GM19372 (cell line): Measurements from ENCODE around the gene EMC7.
"Not testable (repeated sequence)": the region's sequence is repeated elsewhere in the genome, so short reads cannot be mapped to it uniquely, and the experiment has no call there.

Experiments
- ATAC-seq: cut with Tn5 transposase; IDR thresholded peaks from one replicate; pipeline ENCODE4 v1.9.1; 2021; ENCODE audit warnings: mild to moderate bottlenecking, low read depth, moderate library complexity; ENCODE audit not compliant: unreplicated experiment

The EMC7 gene

DNA sequence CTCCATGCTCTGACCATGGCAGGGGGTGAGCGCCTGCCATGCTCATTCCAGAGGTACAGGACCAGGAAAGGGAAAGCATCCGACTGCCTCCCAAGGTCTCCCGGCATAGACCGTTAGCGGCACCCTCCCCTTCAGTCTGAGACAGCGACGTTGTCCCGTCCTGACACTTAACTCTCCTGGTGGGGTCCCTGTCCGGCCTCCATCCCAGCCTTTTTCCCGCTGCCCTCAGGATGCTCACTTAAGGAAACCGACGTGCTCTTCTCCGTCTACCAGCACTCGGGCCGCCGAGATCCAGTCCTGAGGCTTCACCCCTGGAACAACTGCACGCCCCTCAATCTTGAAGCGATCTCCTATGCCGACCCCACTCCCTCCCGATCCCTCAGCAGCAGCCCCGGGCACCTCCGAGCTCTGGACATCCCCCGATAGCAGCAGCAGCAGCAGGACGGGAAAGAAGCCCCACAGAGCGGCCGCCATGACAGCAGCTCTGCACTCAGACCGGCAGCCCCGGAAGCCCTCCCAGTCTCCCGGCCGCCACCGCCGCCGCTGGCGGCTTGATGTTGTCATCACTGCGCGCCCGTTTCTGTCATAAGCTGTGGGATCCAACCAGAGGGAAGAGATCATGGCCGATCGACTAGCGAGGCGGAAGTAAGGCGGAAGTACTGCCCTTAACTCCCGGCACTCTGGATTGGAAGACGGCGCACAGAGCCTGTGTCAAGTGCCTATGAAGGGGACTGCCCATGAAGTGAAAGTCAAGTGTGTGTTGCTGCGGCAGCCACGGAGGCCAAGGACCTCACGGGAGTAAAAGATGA, at the start of gene EMC7, which contains the start of gene PGBD4:
TSS of gene EMC7 (minus strand) at position 497 of the 809 bp plus-strand sequence. CDS start at position 474, 23 bp downstream.
TSS of gene PGBD4 (plus strand) at position 718 of the 809 bp plus-strand sequence. CDS start 449 bp downstream, outside the sequence.
- ATAC-seq: peak; percentile 99

DNA sequence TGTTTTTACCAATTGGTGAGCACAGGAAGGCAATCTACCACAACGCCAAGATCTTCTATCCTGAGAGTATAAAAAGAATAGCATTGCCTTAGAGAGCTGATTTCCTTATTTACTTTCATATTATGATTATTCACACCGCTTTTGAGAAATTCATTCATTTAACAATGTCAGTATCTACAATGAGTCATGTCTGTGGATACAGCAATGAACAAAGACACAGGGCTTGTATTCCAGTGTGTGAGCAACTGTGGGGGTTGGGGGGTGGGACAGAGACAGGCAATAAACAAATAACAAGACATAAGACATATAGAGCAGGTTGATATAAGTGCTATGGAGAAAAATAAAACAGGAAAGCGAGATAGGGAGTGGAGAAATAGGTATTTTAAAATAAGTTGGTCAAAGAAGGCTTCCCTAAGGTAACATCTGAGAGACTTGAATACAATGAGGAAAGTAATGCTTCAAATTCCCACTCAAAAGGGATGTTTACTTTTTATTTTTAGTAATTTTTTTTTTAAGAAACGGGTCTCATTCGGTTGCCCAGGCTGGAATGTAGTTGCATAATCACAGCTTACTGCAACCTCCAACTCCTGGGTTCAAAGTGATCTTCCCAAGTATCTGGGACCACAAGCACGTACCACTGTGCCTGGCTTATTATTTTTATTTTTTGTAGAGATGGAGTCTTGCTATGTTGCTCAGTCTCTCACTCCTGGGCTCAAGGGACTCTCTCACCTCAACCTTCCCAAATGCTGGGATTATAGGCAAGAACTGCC, 45.9 kb upstream of the EMC7 start:
- no peak for ATAC-seq

DNA sequence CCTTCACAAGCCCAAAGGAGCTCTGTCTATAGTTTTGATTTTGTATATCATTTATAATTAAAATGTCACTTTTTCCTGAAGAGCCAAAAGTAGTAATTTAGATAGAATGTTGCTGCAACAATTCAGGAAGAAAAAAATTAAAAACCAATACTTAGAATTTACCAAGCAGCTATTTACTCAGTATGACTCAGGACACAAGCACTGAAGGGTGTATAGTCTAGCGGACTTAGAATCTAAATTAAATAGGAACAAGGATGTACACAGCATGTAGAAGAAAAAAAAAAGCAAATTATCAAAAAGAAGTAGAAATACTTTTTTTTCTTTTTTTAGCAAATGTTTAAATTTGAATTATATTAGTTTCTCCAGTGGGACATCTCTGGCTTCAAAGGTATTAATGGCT, 31.8 kb upstream of the EMC7 start:
- ATAC-seq: no peak

DNA sequence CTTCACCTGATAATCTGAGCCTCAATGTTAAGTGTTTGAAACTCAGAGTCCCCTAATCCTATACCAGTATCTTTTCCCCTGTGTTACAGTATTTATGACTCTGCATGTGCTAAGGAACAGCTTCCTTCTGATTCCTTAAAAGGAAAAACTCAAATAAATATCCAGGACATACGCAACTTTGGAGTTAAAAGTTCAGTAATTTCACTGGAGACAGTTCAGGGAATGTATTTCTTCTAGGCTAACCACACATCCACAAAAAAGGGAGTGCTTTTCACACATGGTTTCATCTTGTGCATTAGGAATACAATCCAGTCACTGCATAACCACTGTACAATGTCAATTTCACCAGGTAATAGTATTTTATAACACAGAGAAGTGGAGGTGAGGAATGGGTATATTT, 31.2 kb upstream of the EMC7 start:
- ATAC-seq: no peak

DNA sequence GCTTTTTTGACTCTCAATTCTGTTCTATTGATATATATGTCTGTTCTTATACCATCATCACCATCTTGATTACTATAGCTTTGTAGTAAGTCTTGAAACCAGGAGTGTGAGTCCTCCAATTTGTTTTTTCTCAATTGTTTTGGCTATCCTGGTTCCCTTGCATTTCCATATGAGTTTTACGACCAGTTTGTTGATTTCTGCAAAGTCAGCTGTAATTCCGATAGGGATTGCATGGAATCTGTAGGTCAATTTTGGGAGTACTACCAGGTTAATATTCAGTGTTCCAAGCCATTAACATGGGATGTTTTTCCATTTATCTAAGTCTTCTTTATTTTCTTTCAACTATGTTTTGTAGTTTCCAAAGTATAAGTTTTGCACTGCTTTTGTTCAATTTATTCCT, 27.2 kb upstream of the EMC7 start:
- ATAC-seq: no peak

DNA sequence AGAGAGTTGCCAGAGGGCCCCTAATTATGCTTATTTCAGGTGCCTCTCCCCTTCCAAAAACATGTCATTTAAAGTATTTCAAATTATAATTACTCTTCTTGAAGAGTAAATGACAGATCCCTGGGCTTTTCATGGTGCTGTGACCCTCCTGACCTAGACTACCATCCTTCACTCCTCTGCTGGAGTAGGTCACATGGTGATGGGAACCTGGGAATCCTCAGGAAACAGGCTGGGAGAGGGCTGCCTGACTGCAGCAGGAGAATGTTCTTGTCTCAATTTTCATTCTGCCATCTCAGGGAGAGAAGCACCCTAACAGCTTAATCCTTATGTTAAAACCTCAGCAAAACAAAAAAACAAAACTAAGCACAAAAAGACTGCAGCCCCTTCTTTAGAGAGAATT, 24.9 kb upstream of the EMC7 start:
- ATAC-seq: no peak

DNA sequence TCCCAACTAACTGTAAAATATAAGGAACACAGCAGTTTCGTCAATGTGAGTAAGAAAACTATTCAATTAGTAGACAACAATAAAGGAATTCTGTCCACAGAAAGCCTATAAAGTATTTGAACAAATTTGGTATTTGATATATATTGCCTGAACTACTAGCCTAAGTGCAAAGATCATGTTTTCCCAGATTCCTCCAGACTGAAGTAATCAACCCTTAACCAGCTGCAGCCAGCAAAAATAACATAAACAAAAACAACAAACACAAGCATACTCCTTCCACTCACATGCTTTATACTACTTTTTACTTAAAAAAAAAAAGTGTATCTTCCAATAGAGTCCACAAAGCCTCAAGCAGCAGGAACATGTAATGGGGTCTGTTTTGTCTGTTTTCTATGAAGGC, 24.3 kb upstream of the EMC7 start:
- no peak for ATAC-seq

DNA sequence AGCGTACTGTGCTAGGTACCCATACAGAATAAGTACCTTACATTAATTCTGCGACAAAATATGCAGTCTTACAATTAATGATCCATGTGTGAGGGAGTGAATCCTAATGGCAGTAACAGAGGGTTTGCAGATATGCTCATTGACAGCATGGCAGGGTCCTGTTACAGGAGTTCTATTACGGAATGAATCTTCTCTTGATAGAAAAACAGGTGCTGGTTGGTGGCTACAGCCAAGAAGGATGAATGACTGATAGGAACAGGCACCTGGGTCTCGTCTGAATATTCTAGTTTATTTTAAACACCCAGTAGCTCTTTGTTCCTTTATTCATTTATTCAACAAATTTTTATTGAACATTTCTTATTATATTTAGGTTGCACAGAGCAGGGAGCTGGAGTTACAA, 23.0 kb upstream of the EMC7 start:
- no peak for ATAC-seq

DNA sequence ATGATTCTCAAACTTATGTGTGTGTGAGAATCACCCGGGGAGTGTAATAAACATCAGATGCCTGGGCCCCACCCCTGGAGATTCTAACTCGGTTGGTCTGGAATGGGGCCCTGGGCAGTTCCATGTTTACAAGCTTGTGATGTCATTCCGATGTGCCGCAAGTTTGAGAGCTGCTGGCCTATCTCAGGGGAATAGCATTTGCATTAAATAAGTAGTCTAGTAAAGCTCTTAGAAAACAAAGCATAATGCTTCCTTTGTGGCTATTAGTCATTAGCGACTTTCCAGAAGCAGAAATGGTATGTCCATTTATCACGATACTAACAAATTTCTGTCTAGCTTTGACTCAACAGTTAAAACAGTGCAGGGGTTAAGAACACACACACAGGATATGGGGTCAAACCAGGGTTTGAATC, 21.1 kb upstream of the EMC7 start:
- no peak for ATAC-seq

DNA sequence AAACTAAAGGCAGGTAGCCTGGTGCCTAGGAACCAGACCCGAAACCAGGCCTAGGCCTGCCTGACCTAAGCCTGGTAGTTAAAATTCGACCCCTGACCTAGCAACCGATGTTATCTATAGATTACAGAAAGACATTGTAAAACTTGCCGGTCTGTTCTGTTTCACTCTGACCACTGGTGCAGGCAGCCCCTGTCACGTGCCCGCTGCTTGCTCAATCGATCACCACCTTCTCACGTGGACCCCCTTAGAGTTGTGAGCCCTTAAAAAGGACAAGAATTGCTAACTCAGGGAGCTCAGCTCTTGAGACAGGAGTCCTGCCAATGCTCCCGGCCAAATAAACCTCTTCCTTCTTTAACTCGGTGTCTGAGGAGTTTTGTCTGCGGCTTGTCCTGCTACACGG, 20.1 kb upstream of the EMC7 start:
- ATAC-seq: not testable (repeated sequence)

DNA sequence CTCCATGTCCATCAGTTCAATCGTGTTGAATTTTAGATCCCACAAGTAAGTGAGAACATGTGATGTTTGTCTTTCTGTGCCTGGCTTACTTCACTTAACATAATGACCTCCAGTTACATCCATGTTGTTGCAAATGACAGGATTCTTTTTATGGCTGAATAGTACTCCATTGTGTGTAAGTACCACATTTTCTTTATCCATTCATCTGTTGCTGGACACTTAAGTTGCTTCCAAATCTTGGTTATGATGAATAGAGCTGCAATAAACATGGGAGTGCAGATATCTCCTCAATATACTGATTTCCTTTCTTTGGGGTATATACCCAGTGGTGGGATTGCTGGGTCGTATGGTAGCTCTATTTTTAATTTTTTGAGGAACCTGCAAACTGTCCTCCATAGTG, 18.8 kb upstream of the EMC7 start:
- not testable (repeated sequence) for ATAC-seq

DNA sequence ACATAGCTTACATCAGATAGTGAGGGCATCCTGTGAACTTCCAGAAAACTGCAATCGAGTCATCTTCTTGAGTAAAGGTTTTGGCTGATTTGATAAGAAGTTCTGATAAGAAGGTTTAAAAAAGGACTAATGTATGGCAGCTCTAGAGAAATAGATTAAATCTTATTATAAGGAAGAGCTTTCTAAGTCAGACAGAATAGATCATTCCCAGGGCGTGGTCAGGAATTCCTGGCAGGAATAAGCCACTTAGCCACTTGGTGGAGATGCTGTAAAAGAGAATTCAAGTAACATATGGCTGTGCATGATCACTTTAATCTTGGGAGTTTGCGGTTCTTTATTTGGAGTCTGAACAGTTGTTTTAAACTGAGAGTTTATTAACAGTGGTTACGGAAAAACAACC, 17.6 kb upstream of the EMC7 start:
- ATAC-seq: no peak

DNA sequence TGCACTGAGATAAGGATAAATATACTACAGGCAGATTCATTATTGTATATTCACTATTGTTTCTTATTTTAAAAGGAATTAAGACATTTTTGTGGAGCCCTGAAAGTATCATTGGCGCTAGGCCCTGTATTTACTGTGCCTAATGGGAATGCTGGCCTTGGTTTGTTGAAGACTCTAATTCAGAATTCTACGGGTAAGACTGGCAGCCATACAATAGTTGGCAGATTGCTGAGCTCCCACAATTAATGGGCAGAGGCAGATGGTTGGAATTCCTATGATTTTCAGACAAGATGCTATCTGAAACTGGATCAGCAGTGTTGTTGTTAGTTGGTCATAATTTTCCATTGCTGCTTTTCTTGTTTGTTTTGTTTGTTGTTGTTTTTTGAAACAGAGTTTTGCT, 15.0 kb upstream of the EMC7 start:
- no peak for ATAC-seq

DNA sequence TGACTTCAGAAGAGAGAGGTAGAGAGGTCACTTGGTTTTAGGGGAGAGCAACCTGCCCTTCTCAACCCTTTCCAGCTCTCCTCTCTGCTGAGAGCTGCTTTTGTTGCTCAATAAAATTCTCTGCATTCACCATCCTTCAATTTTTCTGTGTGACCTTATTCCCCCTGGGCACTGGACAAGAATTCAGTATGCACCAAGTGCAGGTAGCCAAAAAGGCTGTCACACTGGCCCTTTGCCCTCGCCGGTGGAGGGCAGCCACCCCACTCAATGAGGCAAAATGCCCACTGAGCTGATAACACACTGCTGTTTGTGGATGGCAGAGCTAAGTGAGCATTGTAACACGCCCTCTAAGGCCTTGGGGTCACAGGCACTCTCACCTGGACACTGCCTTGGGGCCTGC, 13.1 kb upstream of the EMC7 start:
- no peak for ATAC-seq

DNA sequence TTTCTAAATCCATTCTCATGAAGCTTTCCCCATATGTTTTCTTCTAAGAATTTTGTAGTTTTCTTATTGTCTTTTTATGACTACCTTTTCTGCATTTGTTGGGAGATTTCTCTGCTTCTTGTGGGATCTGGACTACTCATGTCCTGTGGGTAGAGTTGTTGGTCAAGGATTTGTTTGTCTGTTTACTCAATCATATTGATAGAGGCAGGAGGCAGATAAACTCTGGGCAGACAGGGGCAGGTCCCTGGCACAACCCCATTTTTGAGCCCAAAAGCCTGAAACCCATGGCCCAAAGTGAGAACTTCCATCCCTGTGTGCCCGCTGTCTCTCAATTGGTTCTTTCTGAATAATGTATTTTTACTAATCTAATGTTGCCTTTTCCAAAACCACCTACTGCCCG, 12.6 kb upstream of the EMC7 start:
- no peak for ATAC-seq

DNA sequence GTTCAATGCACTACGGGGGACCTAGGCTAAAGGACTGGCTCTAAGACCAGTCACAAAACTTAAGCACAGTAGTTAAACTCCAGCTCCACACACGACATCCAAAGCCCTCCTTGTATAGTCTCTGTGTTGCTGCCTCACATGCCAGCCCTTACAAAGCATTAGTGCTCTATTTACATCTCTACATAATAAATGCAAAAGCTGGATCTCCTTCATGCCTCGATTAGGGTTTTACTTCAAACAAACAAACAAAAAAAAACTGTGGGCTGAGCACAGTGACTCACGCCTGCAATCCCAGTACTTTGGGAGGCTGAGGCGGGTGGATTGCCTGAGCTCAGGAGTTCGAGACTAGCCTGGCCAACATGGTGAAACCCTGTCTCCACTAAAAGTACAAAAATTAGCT, 9.8 kb upstream of the EMC7 start:
- no peak for ATAC-seq

DNA sequence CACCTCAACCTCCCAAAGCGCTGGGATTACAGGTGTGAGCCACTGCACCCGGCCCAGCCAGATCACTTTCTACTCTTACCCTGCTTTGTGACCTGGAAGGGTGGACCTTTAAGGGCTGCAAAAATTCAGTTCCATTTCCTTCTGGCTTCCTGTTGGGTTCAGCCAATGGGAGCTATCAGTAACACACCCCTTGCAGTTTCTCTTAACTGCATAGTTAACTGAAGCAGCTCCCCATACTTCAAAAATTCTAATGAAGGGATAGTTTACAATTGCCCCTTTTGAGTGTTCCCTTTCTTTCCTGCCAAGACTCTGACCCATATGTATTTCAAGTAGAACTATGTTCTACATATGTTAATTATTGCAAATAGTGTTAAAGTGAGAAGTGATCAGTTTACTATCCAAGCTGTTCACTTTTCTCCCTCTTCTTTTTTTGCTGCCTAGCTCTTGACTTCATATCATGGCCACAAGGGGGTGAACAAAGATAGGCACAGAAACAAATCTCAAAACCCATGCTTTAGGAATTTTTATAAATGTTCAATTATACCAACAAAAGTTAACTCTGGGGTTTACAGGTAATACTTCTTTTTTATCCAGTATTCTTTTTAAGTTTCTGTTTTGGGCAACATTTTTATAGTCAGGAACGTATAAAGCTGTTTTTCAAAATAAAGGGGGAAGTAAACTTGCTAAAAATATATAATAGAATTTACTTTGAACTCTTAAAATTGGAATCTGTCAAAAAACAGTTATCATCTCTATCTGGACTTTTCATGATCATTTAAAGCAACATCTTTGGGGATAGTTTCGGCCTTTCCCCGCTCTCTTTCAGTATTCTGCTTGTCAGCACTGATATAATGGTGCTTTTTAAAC, 8.4 kb upstream of the EMC7 start:
- ATAC-seq: no peak

DNA sequence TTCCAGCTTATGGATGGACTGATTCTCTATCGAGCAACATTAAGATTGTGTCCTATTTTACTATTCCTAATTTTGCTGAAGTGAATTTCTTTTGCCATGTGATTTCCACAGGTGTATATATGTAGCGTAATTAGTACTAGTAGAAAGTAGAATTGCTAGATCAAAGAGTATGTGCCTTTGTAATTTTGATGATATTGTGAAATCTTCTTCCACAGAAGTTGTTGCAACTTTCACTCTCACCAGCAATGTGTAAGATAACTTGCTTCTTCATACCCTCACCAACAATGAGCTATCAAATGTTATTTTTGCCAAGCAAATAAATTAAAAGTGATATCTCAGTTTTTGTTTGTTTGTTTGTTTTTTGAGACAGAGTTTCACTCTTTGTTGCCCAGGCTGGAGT, 5.7 kb upstream of the EMC7 start:
- no peak for ATAC-seq

DNA sequence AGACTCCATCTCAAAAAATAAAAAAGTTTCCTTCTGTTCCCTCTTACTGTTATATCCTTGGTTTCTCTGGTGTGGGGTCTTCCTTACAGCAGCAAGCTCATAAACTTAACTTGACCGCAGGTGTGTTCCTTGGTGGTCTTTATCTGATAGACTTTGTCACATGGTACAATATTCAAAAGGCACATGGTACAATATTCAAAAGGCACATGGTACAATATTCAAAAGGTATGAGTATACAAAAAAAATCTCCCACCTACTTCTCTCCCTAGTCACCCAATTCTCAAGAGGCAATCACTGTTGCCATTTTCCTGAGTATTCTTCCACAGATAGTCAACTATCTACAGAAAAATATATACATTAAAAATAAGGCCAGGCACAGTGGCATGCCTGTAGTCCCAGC, 4.8 kb upstream of the EMC7 start:
- no peak for ATAC-seq

DNA sequence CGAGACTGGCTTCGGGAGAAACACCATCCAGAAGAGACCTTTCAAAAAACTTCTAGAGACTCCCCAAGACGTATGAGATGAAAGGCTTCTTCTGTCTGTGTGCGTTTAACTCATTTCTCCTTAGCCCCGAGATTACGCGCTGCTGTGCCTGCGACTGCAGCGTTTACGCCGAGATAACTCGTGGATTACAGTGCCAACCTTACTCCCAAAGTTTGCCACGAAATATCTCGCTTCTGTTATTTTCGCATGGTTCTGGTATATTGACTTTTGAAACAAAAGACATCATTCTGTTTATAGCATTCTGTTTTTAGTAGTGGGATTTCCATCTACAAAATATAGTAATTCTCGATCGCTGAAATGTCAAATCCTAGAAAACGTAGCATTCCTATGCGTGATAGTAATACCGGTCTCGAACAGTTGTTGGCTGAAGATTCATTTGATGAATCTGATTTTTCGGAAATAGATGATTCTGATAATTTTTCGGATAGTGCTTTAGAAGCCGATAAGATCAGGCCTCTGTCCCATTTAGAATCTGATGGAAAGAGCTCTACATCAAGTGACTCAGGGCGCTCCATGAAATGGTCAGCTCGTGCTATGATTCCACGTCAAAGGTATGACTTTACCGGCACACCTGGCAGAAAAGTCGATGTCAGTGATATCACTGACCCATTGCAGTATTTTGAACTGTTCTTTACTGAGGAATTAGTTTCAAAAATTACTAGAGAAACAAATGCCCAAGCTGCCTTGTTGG, 688 bp upstream of the EMC7 start:
- no peak for ATAC-seq
